ENCODE measurements around the gene SLCO2A1.

The SLCO2A1 gene

DNA sequence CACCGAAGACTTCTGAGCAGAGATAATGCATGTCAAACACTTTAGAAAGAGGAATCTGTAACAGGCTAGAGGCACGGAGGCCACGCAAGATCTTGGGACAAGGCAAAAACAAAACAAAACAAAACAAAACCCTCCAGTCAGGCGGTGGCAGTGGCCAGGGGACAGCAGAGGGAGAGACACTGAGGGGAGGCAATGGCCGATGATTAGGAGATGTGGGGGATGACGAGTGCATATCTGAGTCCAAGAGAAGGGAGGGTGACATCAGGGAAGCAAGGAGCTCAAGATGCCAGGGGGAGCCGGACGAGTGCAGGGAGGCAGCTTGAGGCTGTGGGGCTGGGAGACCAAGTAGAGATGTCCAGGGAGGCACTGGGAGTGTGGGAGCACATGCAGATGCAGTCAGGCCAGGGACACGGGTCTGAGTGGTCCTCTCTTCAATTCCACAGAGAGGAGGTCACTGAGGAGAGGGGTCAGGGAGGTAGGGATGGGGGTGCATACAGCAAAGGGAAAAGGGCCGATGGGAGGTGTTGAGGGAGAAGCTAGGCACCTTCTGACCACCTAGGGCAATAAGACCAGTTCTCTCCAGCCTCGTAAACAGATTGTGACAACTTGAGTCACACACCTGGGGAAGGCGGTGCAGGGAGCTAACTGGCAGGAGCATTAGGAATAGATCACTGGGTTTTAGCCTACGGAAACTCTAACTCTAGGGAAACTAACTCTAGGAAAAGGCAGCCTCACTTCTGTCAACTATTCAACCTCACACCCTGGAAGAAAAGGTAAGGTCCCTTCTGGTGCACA lies 29.6 kb downstream of the SLCO2A1 start:
- no peak for DNase-seq (ENCODE audit: low read depth)

DNA sequence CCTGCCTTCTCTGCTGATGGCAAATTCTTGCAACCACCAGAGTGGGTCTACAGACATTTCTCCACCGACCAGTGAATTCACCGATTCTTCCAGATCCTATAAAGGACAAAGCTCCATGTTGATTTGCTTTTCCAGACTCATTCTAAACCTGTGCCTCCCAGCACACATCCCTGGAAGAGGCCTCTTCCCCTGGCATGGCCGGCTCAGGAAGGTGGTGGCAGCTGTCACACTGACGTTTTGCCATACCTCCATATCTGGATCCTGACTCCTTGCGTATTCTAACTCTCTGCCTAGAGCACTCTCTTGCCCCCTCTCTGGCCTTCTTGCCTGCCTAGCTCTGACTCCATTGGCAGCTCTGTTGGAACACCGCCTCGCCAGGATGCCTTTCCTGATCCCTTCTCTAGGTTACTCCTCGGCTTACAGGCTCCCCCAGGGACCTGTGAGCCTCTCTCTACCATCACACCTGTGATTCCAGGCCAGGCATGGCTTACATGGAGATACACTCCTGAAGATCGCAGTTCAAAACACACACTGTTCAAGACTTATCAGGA lies 31.0 kb downstream of the SLCO2A1 start:
- no peak for DNase-seq (ENCODE audit: low read depth)

DNA sequence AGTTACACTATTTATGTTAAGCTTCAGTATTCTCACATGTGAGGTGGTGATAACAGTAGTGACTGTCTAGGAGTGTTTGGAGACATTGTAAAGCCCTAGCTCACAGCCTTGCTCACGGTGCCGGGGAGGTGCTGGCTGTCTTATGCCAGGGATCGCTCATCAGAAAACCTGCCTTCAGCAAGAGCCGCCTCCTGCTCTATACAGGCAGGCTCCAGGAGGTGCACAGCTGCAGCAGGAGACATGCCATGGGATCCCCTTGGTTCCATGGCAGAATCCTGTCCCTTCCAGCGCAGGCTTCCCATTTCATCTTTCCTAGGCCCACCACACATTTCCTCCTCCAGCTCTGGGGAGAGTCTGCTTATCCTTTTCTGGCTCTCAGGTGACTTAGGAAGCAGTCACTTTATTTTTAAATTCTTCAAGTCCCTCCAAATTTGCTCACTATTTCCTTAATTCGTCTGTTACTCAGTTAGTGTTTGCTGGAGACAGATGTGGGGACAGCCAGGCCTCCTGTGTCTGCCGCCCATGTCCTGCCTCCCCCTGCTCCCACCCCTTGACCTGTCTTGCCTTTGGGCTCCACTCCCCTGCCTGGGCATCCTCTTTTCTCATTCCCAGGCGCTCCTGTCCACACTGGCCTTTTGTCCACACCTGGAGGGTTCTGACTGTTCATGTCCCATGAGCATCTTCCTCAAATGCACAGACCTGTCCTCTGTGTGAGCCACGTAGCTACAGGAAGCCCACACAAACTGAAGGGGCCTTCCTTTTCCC lies 31.7 kb downstream of the SLCO2A1 start:
- DNase-seq (ENCODE audit: low read depth), result no peak

DNA sequence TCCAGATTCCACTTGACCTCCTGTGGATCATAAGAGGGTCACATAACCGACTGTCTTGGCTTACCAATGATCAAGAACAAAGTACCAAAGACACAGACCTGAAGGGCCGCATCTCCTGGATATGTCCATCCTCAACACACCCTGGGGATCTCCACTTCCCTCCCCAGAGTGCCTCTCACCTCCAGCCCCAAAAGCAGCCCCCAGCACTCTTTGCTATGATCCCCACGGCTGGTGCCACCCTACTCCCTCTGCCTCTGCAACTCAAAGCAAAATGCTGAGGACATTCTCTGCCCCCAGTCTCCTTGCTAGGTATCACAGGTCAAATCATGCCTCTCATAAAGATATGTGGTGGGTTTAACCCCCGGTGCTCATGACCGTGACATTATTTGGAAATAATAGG lies 32.7 kb downstream of the SLCO2A1 start:
- no peak for DNase-seq (ENCODE audit: low read depth)

DNA sequence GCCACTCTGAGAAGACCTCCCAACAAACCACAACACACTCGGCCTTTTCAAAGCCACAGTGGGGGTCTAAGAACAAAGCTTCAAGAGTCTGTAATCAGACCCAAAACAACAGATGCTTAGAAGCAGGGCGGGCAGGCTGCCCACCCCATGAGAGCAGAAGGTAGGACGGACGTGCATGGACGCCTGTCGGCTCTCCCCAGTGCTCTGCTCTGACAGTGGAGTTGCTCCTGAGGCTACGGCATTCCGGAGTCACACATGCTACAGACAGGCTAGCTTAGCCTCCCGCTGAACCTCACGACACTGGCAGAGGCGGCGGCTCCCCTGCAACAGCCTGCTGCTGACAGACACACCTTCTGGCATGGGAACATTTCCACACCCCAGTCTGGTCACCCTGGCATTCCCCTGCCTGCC lies 33.5 kb downstream of the SLCO2A1 start:
- DNase-seq (ENCODE audit: low read depth), result no peak

DNA sequence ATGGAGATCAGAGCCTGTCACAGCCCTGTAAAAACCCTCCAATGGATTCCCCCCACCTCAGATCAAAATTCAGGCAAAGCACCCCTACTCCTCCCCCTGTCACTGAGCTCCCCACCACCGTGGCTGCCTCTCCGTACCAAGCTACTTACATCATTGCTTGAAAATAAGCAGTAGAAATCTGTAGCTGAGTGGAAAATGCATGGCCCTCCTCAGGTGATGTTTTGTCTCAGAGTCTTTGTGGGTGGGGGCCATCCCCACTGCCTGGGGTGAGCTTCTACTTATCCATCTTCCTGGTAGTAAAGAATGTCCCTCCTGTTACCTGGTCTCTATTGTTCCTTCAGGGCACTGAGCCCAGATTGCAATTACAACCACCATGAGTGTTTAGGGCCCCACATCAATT lies 34.5 kb downstream of the SLCO2A1 start:
- no peak for DNase-seq (ENCODE audit: low read depth)

DNA sequence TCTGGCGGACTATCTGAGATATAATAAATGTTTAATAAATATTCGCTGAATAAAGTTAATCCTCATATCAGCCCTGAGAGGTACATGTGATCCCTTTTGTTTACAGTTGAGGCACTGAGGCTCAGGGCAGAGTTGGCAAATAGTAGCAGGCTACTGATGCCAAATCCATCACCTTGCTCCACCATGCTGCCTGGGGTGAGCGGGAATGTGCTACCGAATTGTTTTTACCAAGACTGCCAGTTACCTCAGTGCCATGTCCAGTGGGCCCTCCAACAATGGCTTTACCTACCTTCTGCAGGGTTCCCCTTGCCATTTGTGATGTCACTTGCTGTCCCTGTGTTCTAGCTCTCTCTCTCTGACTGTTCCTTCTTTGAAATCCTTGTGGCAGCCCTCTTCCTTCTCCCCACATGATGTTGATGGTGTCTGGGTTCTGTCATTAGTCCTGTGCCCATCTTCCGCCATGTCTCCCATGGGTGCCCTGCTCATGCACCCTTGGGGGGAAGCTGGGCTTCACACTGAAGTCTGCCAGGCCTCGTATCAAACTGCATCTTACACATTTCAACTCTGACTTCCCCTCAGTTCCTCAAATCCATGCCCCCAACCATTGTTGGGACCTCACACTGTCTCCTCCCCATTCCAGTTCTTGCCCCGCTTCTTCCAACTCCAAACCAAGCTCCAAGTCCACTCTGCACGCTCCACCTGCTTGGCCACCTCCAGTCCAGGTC lies 35.4 kb downstream of the SLCO2A1 start:
- DNase-seq (ENCODE audit: low read depth), result no peak

DNA sequence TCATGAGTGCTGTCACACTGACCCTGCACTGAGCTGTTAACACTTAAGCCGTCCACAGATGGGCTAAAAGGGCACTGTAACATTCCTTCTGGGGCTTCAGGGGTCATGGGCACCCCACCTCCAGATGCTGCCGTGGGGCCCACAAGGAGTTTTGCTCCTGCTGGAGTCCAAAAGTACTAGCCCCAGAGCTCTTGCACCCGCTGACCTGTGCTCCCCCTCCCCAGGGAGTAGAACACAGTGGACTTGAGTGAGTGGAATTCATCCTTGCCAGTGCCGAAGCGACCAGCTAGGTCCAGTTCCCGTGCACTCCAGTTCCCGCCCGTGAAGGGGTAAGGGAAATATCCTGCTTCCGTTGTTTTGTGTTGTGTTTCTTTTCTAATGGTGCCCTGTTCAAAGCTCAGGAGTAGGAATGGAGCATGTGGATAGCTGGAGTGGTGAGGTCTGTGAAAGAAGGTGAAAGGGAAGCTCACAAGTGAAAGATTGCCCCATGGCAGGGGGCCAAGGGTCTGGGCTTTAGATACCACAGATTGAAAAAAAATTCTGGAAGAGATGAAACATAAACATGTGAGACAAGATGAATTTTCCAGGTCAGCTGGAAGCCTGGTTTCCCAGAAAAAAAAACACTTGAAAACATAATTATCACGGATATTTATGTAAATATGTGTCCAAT lies 36.6 kb downstream of the SLCO2A1 start:
- no peak for DNase-seq (ENCODE audit: low read depth)

DNA sequence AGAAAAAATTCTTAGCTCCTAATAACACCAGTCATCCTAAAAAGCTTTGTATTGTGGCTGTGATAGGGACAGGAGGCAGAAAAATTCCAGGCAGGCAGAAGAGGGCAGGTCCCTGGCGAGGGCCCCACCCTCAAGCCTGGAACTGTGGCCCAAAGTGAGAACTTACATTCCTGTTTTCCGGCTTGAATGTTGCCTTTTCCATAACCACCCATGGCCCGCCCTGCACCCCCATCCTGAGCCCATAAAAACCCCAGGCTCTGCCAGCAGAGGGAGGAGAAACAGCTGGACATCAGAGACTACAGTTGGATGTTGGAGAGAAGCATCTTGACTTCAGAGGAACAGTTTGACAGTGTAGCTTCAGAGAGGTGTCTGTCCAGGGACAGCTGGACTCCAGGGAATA lies 37.3 kb downstream of the SLCO2A1 start:
- DNase-seq (ENCODE audit: low read depth), result no peak

DNA sequence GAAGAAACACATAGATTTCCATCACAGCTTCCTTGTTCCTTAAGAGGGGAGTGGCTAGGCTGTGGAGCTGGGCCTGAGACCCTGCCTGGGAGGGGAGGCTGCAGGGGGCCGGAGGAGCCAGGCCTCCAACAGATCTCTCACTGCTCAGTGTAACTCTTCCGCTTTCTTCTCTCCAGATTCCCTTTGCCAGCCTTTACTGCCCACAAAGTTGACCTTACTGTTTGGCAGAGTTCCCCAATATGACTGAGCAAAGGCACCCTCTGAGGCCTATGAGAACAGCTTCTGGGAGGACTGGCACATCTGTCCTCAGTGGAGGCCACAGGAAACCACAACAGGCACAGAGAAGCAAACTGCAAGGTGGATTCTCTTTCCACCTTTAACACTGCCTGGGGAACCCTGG lies 38.1 kb downstream of the SLCO2A1 start:
- DNase-seq (ENCODE audit: low read depth), result no peak

DNA sequence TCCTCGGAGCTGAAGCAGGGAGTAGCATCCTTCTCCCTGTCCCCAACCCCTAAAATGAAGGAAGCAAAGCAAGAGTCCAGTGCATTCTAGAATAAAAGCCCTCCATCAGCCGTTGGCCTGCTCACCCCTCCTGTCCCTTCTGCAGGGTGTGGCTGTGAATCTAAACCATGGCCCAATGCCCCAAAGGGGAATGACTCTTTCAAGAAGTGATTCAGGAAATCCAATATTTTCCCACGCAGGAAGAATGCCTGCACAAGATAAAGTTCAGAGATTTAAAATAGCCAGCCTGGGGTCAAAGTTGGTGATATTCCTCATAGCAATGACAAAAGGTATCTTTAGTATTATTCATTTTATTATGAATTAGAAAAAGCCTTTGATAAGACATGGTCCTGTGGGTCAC lies 38.5 kb downstream of the SLCO2A1 start:
- DNase-seq (ENCODE audit: low read depth), result no peak

DNA sequence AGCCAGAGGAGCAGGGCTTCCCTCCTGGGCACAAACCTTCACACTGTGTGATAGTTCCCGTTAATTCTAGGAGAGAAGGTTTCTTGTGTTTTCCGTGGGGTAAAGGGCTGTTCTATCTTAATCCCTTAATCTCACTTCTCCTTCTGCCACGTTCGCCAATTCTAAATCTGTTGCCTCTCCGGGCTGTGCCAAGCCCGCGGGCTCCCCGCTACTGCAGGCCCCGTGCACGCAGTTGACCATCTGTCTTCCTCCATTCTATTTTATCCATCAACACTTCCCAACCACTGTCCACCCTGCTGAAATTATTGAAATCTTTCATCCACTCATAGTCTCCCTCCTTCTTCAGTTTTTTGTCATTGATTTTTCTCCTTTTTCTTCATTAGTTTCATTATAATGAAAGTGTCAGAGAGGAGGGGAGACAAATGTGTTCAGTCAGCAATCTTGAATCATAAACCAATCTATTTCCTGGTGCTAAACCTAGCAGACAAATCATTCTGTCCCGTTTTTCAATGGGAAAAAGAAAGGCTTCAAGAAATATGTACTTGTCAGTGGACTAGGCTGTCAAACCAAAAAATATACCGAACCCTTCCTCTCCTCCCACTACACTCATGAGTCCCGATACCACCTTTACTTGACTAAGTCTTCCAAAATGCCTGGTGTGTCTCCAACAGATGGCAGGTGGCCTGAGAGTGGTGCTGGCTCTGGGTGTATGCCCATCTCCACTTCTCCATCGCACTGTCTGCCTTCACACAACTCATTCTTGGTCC lies 39.6 kb downstream of the SLCO2A1 start:
- DNase-seq (ENCODE audit: low read depth), result no peak

DNA sequence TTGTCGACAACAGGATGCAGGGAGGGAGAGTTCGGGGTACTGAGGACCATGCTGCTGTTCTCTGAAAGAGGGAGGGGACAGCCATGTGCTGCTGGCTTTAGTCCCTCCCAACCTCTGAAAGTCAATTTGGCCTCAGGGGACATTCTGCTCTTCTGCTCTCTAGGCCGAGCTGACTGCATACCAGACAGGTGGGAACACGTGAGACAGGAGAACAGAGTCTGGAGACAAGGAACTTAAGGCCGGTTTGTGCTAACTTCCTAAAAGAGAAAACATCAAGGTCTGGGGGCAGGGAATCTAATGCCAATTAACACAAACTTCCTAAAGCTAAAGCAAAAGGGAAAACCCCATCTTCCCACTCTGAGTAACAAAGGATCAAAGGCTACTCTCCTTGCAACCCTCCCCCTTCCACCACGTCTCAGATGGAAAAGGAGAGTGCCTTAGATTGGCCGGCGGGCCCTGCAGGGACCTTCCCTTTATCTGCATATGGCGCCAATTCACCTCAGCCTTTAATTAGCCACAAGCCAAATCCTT lies 41.0 kb downstream of the SLCO2A1 start:
- no peak for DNase-seq (ENCODE audit: low read depth)

DNA sequence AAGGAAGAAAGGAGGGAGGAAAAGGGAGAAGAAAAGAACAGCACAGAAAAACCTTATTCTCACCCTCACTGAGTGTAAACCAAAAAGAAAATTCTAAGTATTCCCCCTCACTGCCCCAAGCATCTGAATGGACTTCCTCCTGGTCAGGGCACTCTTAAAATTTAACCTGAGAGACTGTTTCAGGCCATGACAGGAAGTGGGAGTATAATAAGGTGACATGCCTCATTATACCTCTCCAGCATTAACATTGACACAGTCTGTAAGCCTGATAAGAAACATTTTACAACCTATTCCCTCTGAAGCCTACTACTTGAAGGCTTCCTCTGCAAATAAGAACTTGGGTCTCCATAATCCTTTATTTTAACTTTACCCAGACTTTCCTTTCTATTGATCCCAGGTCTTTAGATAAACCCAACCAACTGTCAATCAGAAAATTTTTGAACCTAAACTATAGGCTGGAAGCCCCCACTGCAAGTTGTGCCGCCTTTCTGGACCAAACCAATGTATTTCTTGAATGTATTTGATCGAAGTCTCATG lies 41.7 kb downstream of the SLCO2A1 start:
- DNase-seq (ENCODE audit: low read depth), result no peak

DNA sequence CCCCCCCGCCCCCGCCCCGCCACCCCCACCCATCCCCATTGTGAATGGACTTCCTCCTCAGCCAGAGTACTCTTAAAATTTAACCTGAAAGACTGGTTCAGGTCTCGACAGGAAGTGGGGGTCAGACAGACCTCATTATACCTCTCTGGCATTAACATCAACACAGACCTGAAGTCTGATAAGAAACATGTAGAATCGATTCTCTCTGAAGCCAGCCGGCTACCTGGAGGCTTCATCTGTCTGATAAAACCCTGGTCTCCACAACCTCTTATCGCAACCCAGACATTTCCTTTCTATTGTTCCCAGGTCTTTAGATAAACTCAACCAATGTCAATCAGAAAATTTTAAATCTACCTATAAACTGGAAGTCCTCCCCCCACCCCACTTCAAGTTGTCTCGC lies 42.6 kb downstream of the SLCO2A1 start:
- no peak for DNase-seq (ENCODE audit: low read depth)

DNA sequence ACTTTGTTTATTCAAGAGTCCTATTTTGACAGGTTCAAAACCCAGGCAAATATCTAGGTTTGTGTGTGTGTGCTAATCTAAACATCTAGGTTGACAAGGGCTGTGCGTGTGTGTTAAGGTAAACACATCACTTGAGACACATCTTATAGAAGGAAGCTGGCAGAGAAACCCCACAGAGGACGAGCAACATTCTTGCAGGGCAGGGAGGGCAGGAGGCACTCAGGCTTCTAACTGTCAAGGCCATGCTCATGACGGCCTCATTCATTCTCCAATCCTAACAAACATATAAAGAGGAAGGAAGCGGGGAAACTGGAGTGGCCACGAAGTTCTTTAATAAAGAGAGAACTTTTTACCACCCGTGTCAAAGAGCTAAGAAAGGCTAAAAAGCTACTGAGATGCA lies 43.4 kb downstream of the SLCO2A1 start:
- DNase-seq (ENCODE audit: low read depth), result no peak

DNA sequence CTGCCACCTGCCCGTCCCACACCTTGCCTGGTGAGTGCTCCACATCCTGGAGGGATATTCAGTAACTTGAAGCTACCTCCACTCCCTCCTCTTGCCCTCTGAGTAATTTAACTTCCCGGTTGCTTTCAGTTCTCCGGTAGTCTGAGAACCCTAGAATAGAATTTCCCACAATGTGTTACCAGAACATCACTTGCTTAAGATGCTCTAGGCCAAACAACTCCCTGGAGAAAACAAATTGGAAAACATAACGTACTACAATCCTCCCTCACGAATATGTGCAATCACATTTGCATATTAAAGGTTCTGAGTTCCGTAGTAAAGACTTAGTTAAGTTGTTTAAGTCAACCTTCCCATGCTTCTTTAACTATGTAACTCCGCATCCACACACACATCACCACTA lies 44.8 kb downstream of the SLCO2A1 start:
- DNase-seq (ENCODE audit: low read depth), result no peak

DNA sequence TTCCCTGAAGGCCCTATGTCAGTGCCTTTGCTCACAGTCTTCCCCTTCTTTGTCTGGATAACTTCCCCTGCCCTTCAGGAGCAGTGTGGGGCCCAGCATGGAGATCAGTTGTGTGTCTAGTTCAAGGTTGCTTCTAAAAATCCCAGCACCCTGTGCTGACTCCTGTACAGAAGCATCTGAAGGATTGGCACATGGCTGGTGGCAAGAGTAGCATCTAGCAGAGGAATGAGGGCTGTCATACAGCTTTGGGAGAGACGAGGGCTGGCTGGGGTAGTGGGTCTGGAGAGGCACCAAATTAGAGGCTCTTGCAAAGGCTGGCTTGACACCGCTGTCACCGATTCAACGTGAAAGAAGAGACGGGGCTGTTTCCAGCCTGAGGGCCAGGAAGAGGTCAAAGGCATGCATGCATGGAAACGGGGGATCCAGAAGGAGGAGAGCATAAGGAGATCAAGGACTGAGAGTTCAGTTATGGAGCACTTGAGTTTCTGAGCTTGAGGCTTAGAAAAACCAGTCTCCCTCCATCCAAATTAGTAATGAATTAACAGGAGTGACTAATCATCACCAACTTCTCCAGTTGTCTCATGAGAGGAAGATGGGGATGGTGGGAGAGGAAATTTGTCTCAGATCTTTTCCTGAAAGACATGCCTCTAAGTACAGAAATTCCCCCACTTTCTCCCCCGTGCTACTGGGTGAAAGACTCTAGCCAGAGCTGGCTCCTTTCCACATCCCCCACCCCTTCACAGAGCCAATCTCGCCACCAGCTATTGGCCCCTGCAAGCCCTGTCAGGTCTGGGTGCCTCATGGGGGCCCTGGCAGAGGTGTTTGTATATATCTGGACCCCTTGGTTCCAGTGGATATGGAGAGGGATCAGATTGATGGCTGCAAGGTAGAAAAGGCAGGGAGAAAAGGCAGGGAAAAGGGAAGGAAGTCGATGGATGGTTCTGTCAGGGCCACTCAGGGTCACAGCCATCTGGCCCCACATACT lies 45.9 kb downstream of the SLCO2A1 start:
- no peak for DNase-seq (ENCODE audit: low read depth)

DNA sequence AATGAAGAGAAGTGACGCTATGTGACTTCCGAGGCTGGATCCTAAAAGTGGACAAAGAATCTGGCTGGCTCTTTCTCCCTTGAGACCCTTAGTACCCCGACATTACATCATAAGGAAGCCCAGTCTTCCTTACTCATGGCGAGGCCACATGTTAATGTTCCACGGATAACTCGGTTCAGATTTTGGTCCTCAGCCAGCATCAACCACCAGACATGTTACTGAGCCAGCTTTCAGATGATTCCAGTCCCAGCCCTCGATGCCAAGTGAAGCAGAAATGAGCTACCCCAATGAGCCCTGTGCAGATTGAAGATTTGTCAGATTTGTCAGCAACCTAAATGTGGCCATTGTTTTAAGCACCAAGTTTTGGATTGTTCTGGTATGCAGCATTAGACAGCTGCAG lies 46.6 kb downstream of the SLCO2A1 start:
- no peak for DNase-seq (ENCODE audit: low read depth)

DNA sequence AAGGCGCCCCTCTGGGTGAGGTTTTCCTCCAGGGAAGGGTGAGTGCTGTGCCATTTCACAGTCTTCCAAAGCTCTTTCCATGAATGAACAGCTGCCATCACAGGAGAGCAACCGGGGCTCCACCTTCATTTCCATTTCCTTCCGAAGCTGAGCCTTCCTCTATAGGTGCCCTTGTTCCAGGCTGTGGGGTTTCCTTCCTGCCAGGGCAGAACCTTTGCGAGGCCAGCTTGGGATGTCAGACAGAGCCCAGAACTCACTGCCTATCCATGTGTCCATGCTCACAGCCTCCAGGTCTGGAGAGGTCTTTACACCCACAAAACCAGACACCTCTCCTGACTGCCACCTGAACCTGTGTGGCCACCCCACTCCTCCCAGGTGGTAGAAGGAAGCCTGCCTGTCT lies 49.2 kb downstream of the SLCO2A1 start:
- no peak for DNase-seq (ENCODE audit: low read depth)

Data from HS-27A (cell line).